NCI-H526 treated with DMSO at 0.1 percent for 48 hours (cell line): ENCODE data around the gene HLCS.

ENCODE experiments used
- DNase-seq: peaks from one replicate; lab custom pipeline; 2025; lab: John Stamatoyannopoulos, UW

The HLCS gene

GRCh38 chr21:36806103-36806502 is 160.4 kb downstream of the HLCS start:
- no peak for DNase-seq

- no peak for DNase-seq
Measured at GRCh38 chr21:36804874-36805611, 161.4 kb downstream of the HLCS start.

- DNase-seq: no peak
Measured at GRCh38 chr21:36803816-36804439, 162.5 kb downstream of the HLCS start.

- no peak for DNase-seq
Measured at GRCh38 chr21:36803051-36803645, 163.3 kb downstream of the HLCS start.

GRCh38 chr21:36800734-36801133 is 165.7 kb downstream of the HLCS start:
- DNase-seq: no peak

GRCh38 chr21:36799869-36800268 is 166.6 kb downstream of the HLCS start:
- DNase-seq: no peak

- no peak for DNase-seq
Measured at GRCh38 chr21:36798491-36798890, 168.0 kb downstream of the HLCS start.

GRCh38 chr21:36796070-36796469 is 170.4 kb downstream of the HLCS start:
- DNase-seq: no peak

GRCh38 chr21:36792505-36792967 is 173.9 kb downstream of the HLCS start:
- no peak for DNase-seq

- no peak for DNase-seq
Measured at GRCh38 chr21:36791695-36792470, 174.6 kb downstream of the HLCS start.

GRCh38 chr21:36791180-36791579 is 175.3 kb downstream of the HLCS start:
- no peak for DNase-seq

- DNase-seq: no peak
Measured at GRCh38 chr21:36790616-36791015, 175.9 kb downstream of the HLCS start.

- DNase-seq: no peak
Measured at GRCh38 chr21:36788120-36788638, 178.3 kb downstream of the HLCS start.

GRCh38 chr21:36786186-36786585 is 180.3 kb downstream of the HLCS start:
- no peak for DNase-seq

- no peak for DNase-seq
Measured at GRCh38 chr21:36785615-36786014, 180.9 kb downstream of the HLCS start.

- no peak for DNase-seq
Measured at GRCh38 chr21:36784947-36785346, 181.5 kb downstream of the HLCS start.

GRCh38 chr21:36783612-36784374 is 182.7 kb downstream of the HLCS start:
- DNase-seq: no peak

GRCh38 chr21:36780861-36781260 is 185.6 kb downstream of the HLCS start:
- no peak for DNase-seq

- DNase-seq: no peak
Measured at GRCh38 chr21:36776981-36777617, 189.4 kb downstream of the HLCS start.

- no peak for DNase-seq
Measured at GRCh38 chr21:36773995-36774394, 192.5 kb downstream of the HLCS start.

GRCh38 chr21:36773117-36773516 is 193.4 kb downstream of the HLCS start:
- DNase-seq: no peak
